GM18873 (cell line): Measurements from ENCODE around the gene FLT3.
"Not testable (repeated sequence)": the region's sequence is repeated elsewhere in the genome, so short reads cannot be mapped to it uniquely, and the experiment has no call there.

Experiments
- ATAC-seq: cut with Tn5 transposase; IDR thresholded peaks from one replicate; pipeline ENCODE4 v1.9.1; 2021; ENCODE audit warnings: mild to moderate bottlenecking, moderate library complexity, moderate number of reproducible peaks; ENCODE audit not compliant: unreplicated experiment, low FRiP score

FLT3 gene

GRCh38 chr13:27964741-27965323, 135.5 kb downstream of the FLT3 start:
- ATAC-seq, result no peak

- not testable (repeated sequence) for ATAC-seq
Observed at GRCh38 chr13:27964206-27964605, 136.2 kb downstream of the FLT3 start.

GRCh38 chr13:27963491-27963890, 136.9 kb downstream of the FLT3 start:
- ATAC-seq, result no peak

- ATAC-seq, result no peak
Observed at GRCh38 chr13:27962982-27963381, 137.4 kb downstream of the FLT3 start.

GRCh38 chr13:27962128-27962841, 138.1 kb downstream of the FLT3 start:
- no peak for ATAC-seq

- no peak for ATAC-seq
Observed at GRCh38 chr13:27961227-27962085, 138.9 kb downstream of the FLT3 start.

- ATAC-seq, result no peak
Observed at GRCh38 chr13:27960362-27961226, 139.8 kb downstream of the FLT3 start.

- no peak for ATAC-seq
Observed at GRCh38 chr13:27959976-27960361, 140.4 kb downstream of the FLT3 start.

GRCh38 chr13:27956576-27957300, 143.6 kb downstream of the FLT3 start:
- no peak for ATAC-seq

- no peak for ATAC-seq
Observed at GRCh38 chr13:27955014-27955591, 145.3 kb downstream of the FLT3 start.

GRCh38 chr13:27954406-27954851, 145.9 kb downstream of the FLT3 start:
- ATAC-seq, result no peak

- ATAC-seq, result peak; percentile 76
Observed at GRCh38 chr13:27953676-27954405, 146.5 kb downstream of the FLT3 start.
